Chondrocyte (in vitro differentiated cells): Measurements from ENCODE around the gene CDH12. TPM values are rescaled to one million over a fixed set of nuclear protein-coding genes. Genes with fewer than 3 reads are reported as not detected.
"Not testable (repeated sequence)": the region's sequence is repeated elsewhere in the genome, so short reads cannot be mapped to it uniquely, and the experiment has no call there.

Experiments used
- DNase-seq: peaks from one replicate; pipeline ENCODE4 v3.0.0; 2021; ENCODE audit warnings: mixed read lengths, low spot score
- H3K27ac Mint-ChIP-seq: one replicate; pipeline ENCODE4 v1.8.0; 2021; ENCODE audit warnings: mild to moderate bottlenecking, moderate library complexity, mixed read lengths; ENCODE audit not compliant: unreplicated experiment
- H3K27me3 Mint-ChIP-seq: 2 replicates; pipeline ENCODE4 v1.8.0; 2021; ENCODE audit warnings: low read depth, mixed read lengths
- H3K36me3 Mint-ChIP-seq: 2 replicates; pipeline ENCODE4 v1.8.0; 2021; ENCODE audit warnings: low read depth, mixed read lengths
- H3K4me1 Mint-ChIP-seq: 2 replicates; pipeline ENCODE4 v1.8.0; 2021; ENCODE audit warnings: low read depth, mild to moderate bottlenecking, mixed read lengths
- H3K4me3 Mint-ChIP-seq: one replicate; pipeline ENCODE4 v1.8.0; 2021; ENCODE audit warnings: mild to moderate bottlenecking, moderate library complexity, mixed read lengths; ENCODE audit not compliant: unreplicated experiment
- H3K9me3 Mint-ChIP-seq: 2 replicates; pipeline ENCODE4 v1.8.0; 2021; ENCODE audit warnings: low read depth, mixed read lengths
- total RNA-seq: library from RNA; stranded (reverse); gene quantifications from 3 replicates; pipeline ENCODE4 v1.2.1, GENCODE V29; 2021
- TF ChIP-seq, protein P1 (sequence below): fragments of 200-600 bp; sonication (generic); IDR thresholded peaks from 2 replicates; pipeline ENCODE4 v1.5.0; 2021; ENCODE audit warnings: antibody characterized with exemption, mild to moderate bottlenecking, moderate library complexity

The CDH12 gene
- total RNA-seq, 1 donor from 2014 or later, result not detected

DNA sequence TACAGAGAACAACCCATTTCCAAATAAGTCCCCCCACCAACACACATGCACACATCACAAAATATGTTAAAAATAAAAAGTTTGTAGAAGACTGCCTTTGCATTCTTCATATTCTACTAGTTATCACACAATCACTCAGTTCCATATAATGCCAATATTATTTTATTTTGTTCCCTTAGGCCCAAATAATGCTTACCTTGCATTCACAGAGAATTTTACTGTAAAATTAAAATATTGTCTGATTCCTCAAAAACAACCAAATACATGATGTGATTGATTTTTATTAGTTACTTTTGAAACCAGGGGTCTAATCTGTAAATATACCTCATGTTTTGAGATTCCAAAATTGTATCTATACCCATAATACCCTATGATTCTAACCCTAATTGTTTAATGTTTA lies 536.9 kb downstream of the CDH12 start:
- TF ChIP-seq, protein P1, sequence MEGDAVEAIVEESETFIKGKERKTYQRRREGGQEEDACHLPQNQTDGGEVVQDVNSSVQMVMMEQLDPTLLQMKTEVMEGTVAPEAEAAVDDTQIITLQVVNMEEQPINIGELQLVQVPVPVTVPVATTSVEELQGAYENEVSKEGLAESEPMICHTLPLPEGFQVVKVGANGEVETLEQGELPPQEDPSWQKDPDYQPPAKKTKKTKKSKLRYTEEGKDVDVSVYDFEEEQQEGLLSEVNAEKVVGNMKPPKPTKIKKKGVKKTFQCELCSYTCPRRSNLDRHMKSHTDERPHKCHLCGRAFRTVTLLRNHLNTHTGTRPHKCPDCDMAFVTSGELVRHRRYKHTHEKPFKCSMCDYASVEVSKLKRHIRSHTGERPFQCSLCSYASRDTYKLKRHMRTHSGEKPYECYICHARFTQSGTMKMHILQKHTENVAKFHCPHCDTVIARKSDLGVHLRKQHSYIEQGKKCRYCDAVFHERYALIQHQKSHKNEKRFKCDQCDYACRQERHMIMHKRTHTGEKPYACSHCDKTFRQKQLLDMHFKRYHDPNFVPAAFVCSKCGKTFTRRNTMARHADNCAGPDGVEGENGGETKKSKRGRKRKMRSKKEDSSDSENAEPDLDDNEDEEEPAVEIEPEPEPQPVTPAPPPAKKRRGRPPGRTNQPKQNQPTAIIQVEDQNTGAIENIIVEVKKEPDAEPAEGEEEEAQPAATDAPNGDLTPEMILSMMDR, result no peak
- no peaks in the 10 kb centered on the region for H3K4me1 Mint-ChIP-seq
- no peak overlapping the region for H3K27ac Mint-ChIP-seq
- H3K4me3 Mint-ChIP-seq, result no peak overlapping the region
- no peaks in the 10 kb centered on the region for H3K36me3 Mint-ChIP-seq
- H3K9me3 Mint-ChIP-seq, result no peaks in the 10 kb centered on the region
- DNase-seq, result no peak
- H3K27me3 Mint-ChIP-seq, result no peaks in the 10 kb centered on the region

DNA sequence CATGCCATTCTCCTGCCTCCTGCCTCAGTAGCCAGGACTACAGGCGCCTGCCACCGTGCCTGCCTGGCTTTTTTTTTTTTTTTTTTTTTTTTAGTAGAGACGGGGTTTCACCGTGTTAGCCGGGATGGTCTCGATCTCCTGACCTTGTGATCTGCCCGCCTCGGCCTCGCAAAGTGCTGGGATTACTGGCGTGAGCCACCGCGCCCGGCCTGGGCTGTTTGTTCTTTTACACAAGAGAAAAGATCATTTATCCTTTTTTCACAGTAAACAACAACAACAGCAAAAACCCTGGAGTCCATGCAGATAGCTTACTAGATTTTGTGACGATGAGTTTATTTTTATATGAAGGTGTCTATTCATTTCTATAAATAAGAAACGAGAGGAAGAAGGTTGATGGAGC lies 538.1 kb downstream of the CDH12 start:
- H3K27me3 Mint-ChIP-seq, H3K9me3 Mint-ChIP-seq, H3K27ac Mint-ChIP-seq, H3K4me3 Mint-ChIP-seq, H3K4me1 Mint-ChIP-seq, H3K36me3 Mint-ChIP-seq, DNase-seq: not testable (repeated sequence)

DNA sequence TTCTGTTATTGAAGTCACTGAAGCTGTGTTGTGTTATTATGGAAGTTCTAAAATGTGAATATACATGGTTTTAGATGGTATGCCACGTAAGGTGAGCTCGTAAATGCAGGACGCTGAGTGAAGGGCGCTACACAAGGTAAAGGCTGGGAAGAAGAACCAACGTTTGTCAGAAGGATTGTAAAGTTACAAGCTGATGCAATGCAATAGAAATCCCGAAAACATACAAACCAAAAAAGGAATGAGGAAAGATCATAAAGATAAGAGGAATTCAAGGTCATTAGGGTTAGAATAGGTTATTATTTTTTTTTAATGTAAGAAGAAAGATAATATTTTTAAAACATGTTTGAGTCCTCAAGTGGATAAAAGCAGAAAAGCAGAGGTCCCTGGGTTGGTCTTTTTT lies 538.6 kb downstream of the CDH12 start:
- Mint-ChIP-seq H3K4me1 (no peaks in the 10 kb centered on the region), H3K9me3 (no peaks in the 10 kb centered on the region), H3K27ac (no peak overlapping the region), H3K4me3 (no peak overlapping the region), H3K36me3 (no peaks in the 10 kb centered on the region), H3K27me3 (no peaks in the 10 kb centered on the region)
- no peak for DNase-seq
- TF ChIP-seq, protein P1, result no peak

DNA sequence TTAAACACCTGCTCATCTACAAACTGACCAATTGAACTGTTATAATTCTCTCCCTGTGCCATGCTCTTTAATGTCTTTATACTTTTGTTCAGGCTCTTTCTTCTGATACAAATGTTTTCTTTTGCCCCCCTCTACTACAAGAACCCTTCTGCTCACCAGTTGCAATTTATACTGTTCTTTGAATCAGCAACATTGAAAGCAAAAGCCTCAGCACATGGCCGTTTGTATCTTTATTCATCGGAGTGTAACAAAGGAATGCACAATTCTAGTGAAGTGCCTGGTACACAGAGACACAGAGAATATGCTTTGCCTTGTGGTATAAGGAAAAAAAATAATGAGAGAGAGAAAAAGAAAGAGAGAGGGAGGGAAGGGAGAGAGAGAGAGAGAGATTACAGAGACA lies 547.1 kb downstream of the CDH12 start:
- Mint-ChIP-seq H3K27ac (no peak overlapping the region), H3K36me3 (no peaks in the 10 kb centered on the region), H3K4me3 (no peak overlapping the region), H3K4me1 (no peaks in the 10 kb centered on the region), H3K27me3 (peaks cover 7% of the 10 kb centered on the region), H3K9me3 (no peaks in the 10 kb centered on the region)
- TF ChIP-seq, protein P1, result no peak
- DNase-seq, result no peak

DNA sequence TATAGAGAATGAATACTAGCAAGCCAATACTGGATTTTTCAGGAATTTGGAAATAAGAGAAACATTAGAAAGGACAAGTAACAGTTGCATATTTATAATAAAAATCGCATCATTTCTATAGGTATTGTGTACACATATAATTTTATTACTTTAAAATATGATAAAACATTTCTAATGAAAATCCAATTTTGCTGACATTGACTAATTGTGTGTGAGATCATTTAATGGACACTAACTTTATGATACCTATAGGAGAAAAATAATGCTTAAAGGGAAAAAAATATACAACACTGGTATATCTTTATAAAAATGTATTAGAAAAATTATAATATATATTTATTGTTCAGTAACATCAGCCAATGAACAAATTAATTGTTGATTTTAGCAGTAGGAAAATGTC lies 557.3 kb downstream of the CDH12 start:
- no peaks in the 10 kb centered on the region for H3K36me3 Mint-ChIP-seq
- no peak overlapping the region for H3K4me3 Mint-ChIP-seq
- peaks cover 23% of the 10 kb centered on the region for H3K9me3 Mint-ChIP-seq
- H3K4me1 Mint-ChIP-seq, result no peaks in the 10 kb centered on the region
- H3K27ac Mint-ChIP-seq, result no peak overlapping the region
- no peak for DNase-seq
- H3K27me3 Mint-ChIP-seq, result peaks cover 7% of the 10 kb centered on the region
- TF ChIP-seq, protein P1, result no peak

DNA sequence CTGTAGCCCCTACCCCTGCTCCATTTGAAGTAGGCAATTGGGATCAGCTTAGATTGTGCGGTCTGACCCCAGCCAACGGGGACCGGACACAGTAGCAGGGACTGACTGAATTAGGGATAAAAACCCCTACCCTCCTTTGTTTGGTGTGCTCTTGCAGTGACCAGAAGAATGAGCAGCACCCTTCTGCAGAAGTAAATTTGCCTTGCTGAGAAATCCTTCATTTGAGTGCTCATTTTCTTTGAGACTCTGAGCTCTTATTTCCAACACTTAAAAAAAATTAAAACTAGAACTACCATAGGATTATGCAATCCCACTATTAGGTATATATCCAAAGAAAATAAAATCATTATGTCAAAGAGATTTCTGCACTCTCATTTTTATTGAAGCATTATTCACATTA lies 560.0 kb downstream of the CDH12 start:
- H3K4me3 Mint-ChIP-seq, result no peak overlapping the region
- no peak for DNase-seq
- H3K27ac Mint-ChIP-seq, result no peak overlapping the region
- H3K9me3 Mint-ChIP-seq, result peaks cover 23% of the 10 kb centered on the region
- peaks cover 2% of the 10 kb centered on the region for H3K27me3 Mint-ChIP-seq
- no peaks in the 10 kb centered on the region for H3K36me3 Mint-ChIP-seq
- H3K4me1 Mint-ChIP-seq, result no peaks in the 10 kb centered on the region
- TF ChIP-seq, protein P1, result no peak
